ENCODE results near the gene CRISP3.

Gene CRISP3

GRCh38 chr6:49744259-49744658 lies at the start of gene CRISP3:
Gene CRISP3, minus strand, starts transcription at chr6:49744388. Its CDS starts 21 bp downstream, at chr6:49744367.
- no peaks in the 10 kb centered on the region for H3K36me3 ChIP-seq (replicated peaks)
- H3K9me3 ChIP-seq = no peaks in the 10 kb centered on the region
- in situ Hi-C loops (cut with MboI; ENCODE audit: low sequenced_read_pairs) = no loop called here
- H3K4me1 ChIP-seq = no peaks in the 10 kb centered on the region
- no peaks in the 10 kb centered on the region for H3K27me3 ChIP-seq (ENCODE audit: low read depth)
- DNase-seq (ENCODE audit: low spot score in 2 of 2) = no peak
- H3K4me3 ChIP-seq = no peak within 1 kb of the TSS

- Histone ChIP-seq H3K27me3 (ENCODE audit: low read depth) (no peaks in the 10 kb centered on the region), H3K9me3 (no peaks in the 10 kb centered on the region), H3K36me3 (replicated peaks) (no peaks in the 10 kb centered on the region), H3K4me1 (no peaks in the 10 kb centered on the region), H3K4me3 (no peak overlapping the region)
- in situ Hi-C loops (cut with MboI; ENCODE audit: low sequenced_read_pairs) = no loop called here
- DNase-seq (ENCODE audit: low spot score in 2 of 2) = no peak
These were observed 46.2 kb upstream of the CRISP3 start for GRCh38 chr6:49790341-49790740.

GRCh38 chr6:49787176-49787575 lies 43.0 kb upstream of the CRISP3 start, which contains the start of gene PGK2:
Gene PGK2, minus strand, starts transcription at chr6:49787285. Its CDS starts 98 bp downstream, at chr6:49787187.
- no peaks in the 10 kb centered on the region for H3K36me3 ChIP-seq (replicated peaks)
- peak in 1 of 2 experiments; percentile 51 for DNase-seq (ENCODE audit: low spot score in 2 of 2)
- H3K27me3 ChIP-seq (ENCODE audit: low read depth) = no peaks in the 10 kb centered on the region
- no peak within 1 kb of the TSS for H3K4me3 ChIP-seq
- H3K9me3 ChIP-seq = no peaks in the 10 kb centered on the region
- in situ Hi-C loops (cut with MboI; ENCODE audit: low sequenced_read_pairs) = no loop called here
- no peaks in the 10 kb centered on the region for H3K4me1 ChIP-seq

- Histone ChIP-seq H3K9me3 (no peaks in the 10 kb centered on the region), H3K27me3 (ENCODE audit: low read depth) (no peaks in the 10 kb centered on the region), H3K36me3 (replicated peaks) (no peaks in the 10 kb centered on the region), H3K4me1 (no peaks in the 10 kb centered on the region), H3K4me3 (no peak overlapping the region)
- DNase-seq (ENCODE audit: low spot score in 2 of 2) = no peak
- in situ Hi-C loops (cut with MboI; ENCODE audit: low sequenced_read_pairs) = no loop called here
These were observed 40.1 kb upstream of the CRISP3 start for GRCh38 chr6:49784272-49784671.

- H3K9me3 ChIP-seq = no peaks in the 10 kb centered on the region
- no peaks in the 10 kb centered on the region for H3K36me3 ChIP-seq (replicated peaks)
- in situ Hi-C loops (cut with MboI; ENCODE audit: low sequenced_read_pairs) = no loop called here
- DNase-seq (ENCODE audit: low spot score in 2 of 2) = no peak
- no peak overlapping the region for H3K4me3 ChIP-seq
- no peaks in the 10 kb centered on the region for H3K27me3 ChIP-seq (ENCODE audit: low read depth)
- H3K4me1 ChIP-seq = no peaks in the 10 kb centered on the region
These were observed 38.5 kb upstream of the CRISP3 start for GRCh38 chr6:49782725-49783124.

- in situ Hi-C loops (cut with MboI; ENCODE audit: low sequenced_read_pairs) = no loop called here
- H3K4me1 ChIP-seq = no peaks in the 10 kb centered on the region
- H3K4me3 ChIP-seq = no peak overlapping the region
- H3K9me3 ChIP-seq = no peaks in the 10 kb centered on the region
- no peak for DNase-seq (ENCODE audit: low spot score in 2 of 2)
- no peaks in the 10 kb centered on the region for H3K36me3 ChIP-seq (replicated peaks)
- no peaks in the 10 kb centered on the region for H3K27me3 ChIP-seq (ENCODE audit: low read depth)
These were observed 38.1 kb upstream of the CRISP3 start for GRCh38 chr6:49782293-49782692.

- no peak for DNase-seq (ENCODE audit: low spot score in 2 of 2)
- no peak overlapping the region for H3K4me3 ChIP-seq
- no peaks in the 10 kb centered on the region for H3K9me3 ChIP-seq
- in situ Hi-C loops (cut with MboI; ENCODE audit: low sequenced_read_pairs) = no loop called here
- no peaks in the 10 kb centered on the region for H3K27me3 ChIP-seq (ENCODE audit: low read depth)
- no peaks in the 10 kb centered on the region for H3K36me3 ChIP-seq (replicated peaks)
- H3K4me1 ChIP-seq = no peaks in the 10 kb centered on the region
These were observed 32.3 kb upstream of the CRISP3 start for GRCh38 chr6:49776444-49776843.

- Histone ChIP-seq H3K36me3 (replicated peaks) (no peaks in the 10 kb centered on the region), H3K4me1 (no peaks in the 10 kb centered on the region), H3K27me3 (ENCODE audit: low read depth) (no peaks in the 10 kb centered on the region), H3K9me3 (no peaks in the 10 kb centered on the region), H3K4me3 (no peak overlapping the region)
- no peak for DNase-seq (ENCODE audit: low spot score in 2 of 2)
- in situ Hi-C loops (cut with MboI; ENCODE audit: low sequenced_read_pairs) = no loop called here
These were observed 30.9 kb upstream of the CRISP3 start for GRCh38 chr6:49775043-49775442.

GRCh38 chr6:49772285-49772684 lies 28.1 kb upstream of the CRISP3 start:
- H3K27me3 ChIP-seq (ENCODE audit: low read depth) = no peaks in the 10 kb centered on the region
- DNase-seq (ENCODE audit: low spot score in 2 of 2) = no peak
- in situ Hi-C loops (cut with MboI; ENCODE audit: low sequenced_read_pairs) = no loop called here

GRCh38 chr6:49766762-49767161 lies 22.6 kb upstream of the CRISP3 start:
- in situ Hi-C loops (cut with MboI; ENCODE audit: low sequenced_read_pairs) = no loop called here
- Histone ChIP-seq H3K4me1 (no peaks in the 10 kb centered on the region), H3K36me3 (replicated peaks) (no peaks in the 10 kb centered on the region), H3K9me3 (no peaks in the 10 kb centered on the region), H3K4me3 (no peak overlapping the region), H3K27me3 (ENCODE audit: low read depth) (no peaks in the 10 kb centered on the region)
- no peak for DNase-seq (ENCODE audit: low spot score in 2 of 2)

More at GRCh38 chr6:49772285-49772684, 28.1 kb upstream of the CRISP3 start:
- H3K9me3 ChIP-seq = no peaks in the 10 kb centered on the region
- H3K36me3 ChIP-seq (replicated peaks) = no peaks in the 10 kb centered on the region
- no peaks in the 10 kb centered on the region for H3K4me1 ChIP-seq
- no peak overlapping the region for H3K4me3 ChIP-seq

- no peaks in the 10 kb centered on the region for H3K4me1 ChIP-seq
- no peaks in the 10 kb centered on the region for H3K9me3 ChIP-seq
- no peaks in the 10 kb centered on the region for H3K36me3 ChIP-seq (replicated peaks)
- in situ Hi-C loops (cut with MboI; ENCODE audit: low sequenced_read_pairs) = no loop called here
- no peak for DNase-seq (ENCODE audit: low spot score in 2 of 2)
- H3K27me3 ChIP-seq (ENCODE audit: low read depth) = no peaks in the 10 kb centered on the region
- no peak overlapping the region for H3K4me3 ChIP-seq
These were observed 20.5 kb upstream of the CRISP3 start for GRCh38 chr6:49764571-49765236.

- in situ Hi-C loops (cut with MboI; ENCODE audit: low sequenced_read_pairs) = no loop called here
- no peaks in the 10 kb centered on the region for H3K36me3 ChIP-seq (replicated peaks)
- H3K27me3 ChIP-seq (ENCODE audit: low read depth) = no peaks in the 10 kb centered on the region
- no peak for DNase-seq (ENCODE audit: low spot score in 2 of 2)
- no peak overlapping the region for H3K4me3 ChIP-seq
- no peaks in the 10 kb centered on the region for H3K4me1 ChIP-seq
- H3K9me3 ChIP-seq = no peaks in the 10 kb centered on the region
These were observed 759 bp downstream of the CRISP3 start for GRCh38 chr6:49743429-49743828.

GRCh38 chr6:49739423-49739822 lies 4.8 kb downstream of the CRISP3 start:
- DNase-seq (ENCODE audit: low spot score in 2 of 2) = no peak
- in situ Hi-C loops (cut with MboI; ENCODE audit: low sequenced_read_pairs) = no loop called here
- no peaks in the 10 kb centered on the region for H3K36me3 ChIP-seq (replicated peaks)
- no peaks in the 10 kb centered on the region for H3K4me1 ChIP-seq
- H3K9me3 ChIP-seq = no peaks in the 10 kb centered on the region
- H3K4me3 ChIP-seq = no peak overlapping the region
- H3K27me3 ChIP-seq (ENCODE audit: low read depth) = no peaks in the 10 kb centered on the region

GRCh38 chr6:49736017-49736508 lies 8.1 kb downstream of the CRISP3 start:
- Histone ChIP-seq H3K36me3 (replicated peaks) (no peaks in the 10 kb centered on the region), H3K4me1 (no peaks in the 10 kb centered on the region), H3K9me3 (no peaks in the 10 kb centered on the region), H3K4me3 (no peak overlapping the region), H3K27me3 (ENCODE audit: low read depth) (no peaks in the 10 kb centered on the region)
- no peak for DNase-seq (ENCODE audit: low spot score in 2 of 2)
- in situ Hi-C loops (cut with MboI; ENCODE audit: low sequenced_read_pairs) = no loop called here

GRCh38 chr6:49733680-49734079 lies 10.5 kb downstream of the CRISP3 start:
- Histone ChIP-seq H3K4me3 (no peak overlapping the region), H3K4me1 (no peaks in the 10 kb centered on the region), H3K27me3 (ENCODE audit: low read depth) (peaks cover 2% of the 10 kb centered on the region; the same call in 1 of the 2 replicates), H3K9me3 (no peaks in the 10 kb centered on the region), H3K36me3 (replicated peaks) (no peaks in the 10 kb centered on the region)
- DNase-seq (ENCODE audit: low spot score in 2 of 2) = no peak
- in situ Hi-C loops (cut with MboI; ENCODE audit: low sequenced_read_pairs) = no loop called here

All from HAP-1 (cell line).